Transverse colon (tissue), 3 donors: ENCODE measurements around the gene FAU.

Experiments
- CTCF ChIP-seq, 5 experiments: fragments of 200-600 bp in 3 of 5; fragments of 450-650 bp in 2 of 5; sonication (generic) in 3 of 5; IDR thresholded peaks; 1 replicate in 2 of 5; 2 replicates in 3 of 5; pipeline ENCODE4 v1.5.1; 2016 to 2017; ENCODE audit warnings: antibody characterized with exemption in 5 of 5, inconsistent platforms in 3 of 5, mild to moderate bottlenecking in 2 of 5, moderate library complexity in 1 of 5
- POLR2A ChIP-seq: fragments of 450-650 bp; IDR thresholded peaks from one replicate; pipeline ENCODE4 v1.6.1; 2016; ENCODE audit warnings: antibody characterized with exemption, mild to moderate bottlenecking, moderate library complexity

DNA sequence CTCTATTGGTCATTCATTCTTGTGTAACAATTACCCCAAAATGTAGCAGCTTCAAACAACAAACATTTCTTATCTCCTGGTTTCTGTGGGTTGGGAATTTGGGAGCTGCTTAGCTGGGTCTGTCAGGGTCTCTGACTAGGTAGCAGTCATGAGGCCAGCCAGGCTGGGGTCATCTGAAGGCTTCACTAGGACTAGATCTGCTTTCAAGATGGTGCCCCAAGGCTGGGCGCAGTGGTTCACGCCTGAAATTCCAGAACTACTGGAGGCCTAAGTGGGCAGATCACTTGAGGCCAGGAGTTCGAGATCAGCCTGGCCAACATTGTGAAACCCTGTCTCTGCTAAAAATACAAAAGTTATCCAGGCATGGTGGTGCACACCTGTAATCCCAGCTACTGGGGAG is 35.0 kb upstream of the FAU start:
- TF ChIP-seq CTCF (IDR thresholded peaks at IDR 0.05) (no peak), POLR2A (no peak)
